Neural cell (in vitro differentiated cells): ENCODE results near the gene RBM33. TPM values are rescaled to one million over a fixed set of nuclear protein-coding genes. Genes with fewer than 3 reads are reported as not detected.

Experiments
- H2AFZ ChIP-seq: fragments of 200-600, 300-800 bp; sonication (generic), shearing (Covaris generic); 2 replicates; pipeline ENCODE4 v1.6.0; 2014; ENCODE audit warnings: low read depth, mild to moderate bottlenecking, antibody characterized with exemption, low read length, moderate library complexity
- H3F3A ChIP-seq: fragments of 200-600 bp; shearing (Covaris generic); 2 replicates; pipeline ENCODE4 v1.6.1; 2016; ENCODE audit warnings: mild to moderate bottlenecking, moderate library complexity, mixed read lengths, antibody characterized with exemption, low read length; ENCODE audit not compliant: insufficient read depth, poor library complexity, severe bottlenecking
- H3K27ac ChIP-seq: fragments of 200-600, 300-800 bp; sonication (generic), shearing (Covaris generic); 2 replicates; pipeline ENCODE4 v1.5.1; 2014; ENCODE audit warnings: mild to moderate bottlenecking, low read length, moderate library complexity
- H3K27me3 ChIP-seq: fragments of 300-800, 200-600 bp; sonication (generic), shearing (Covaris generic); 2 replicates; pipeline ENCODE4 v1.6.0; 2014; ENCODE audit warnings: mild to moderate bottlenecking, low read depth, low read length, moderate library complexity; ENCODE audit not compliant: insufficient read depth
- H3K36me3 ChIP-seq: fragments of 300-800, 200-600 bp; sonication (generic), shearing (Covaris generic); 2 replicates; pipeline ENCODE4 v1.5.1; 2014; ENCODE audit warnings: mild to moderate bottlenecking, antibody characterized with exemption, low read length, moderate library complexity; ENCODE audit not compliant: insufficient read depth
- H3K4me2 ChIP-seq: fragments of 300-800, 200-600 bp; sonication (generic), shearing (Covaris generic); 2 replicates; pipeline ENCODE4 v1.6.0; 2014; ENCODE audit warnings: mild to moderate bottlenecking, low read length
- H3K4me3 ChIP-seq: fragments of 300-800, 200-600 bp; sonication (generic), shearing (Covaris generic); 2 replicates; pipeline ENCODE4 v1.5.1; 2014; ENCODE audit warnings: mild to moderate bottlenecking, low read length, moderate library complexity
- H3K79me2 ChIP-seq: fragments of 200-600 bp; shearing (Covaris generic); replicated peaks from 2 replicates; pipeline ENCODE4 v1.6.0; 2014; ENCODE audit warnings: mild to moderate bottlenecking, low read length, moderate library complexity; ENCODE audit not compliant: insufficient read depth
- H3K9ac ChIP-seq: fragments of 300-800, 200-600 bp; sonication (generic), shearing (Covaris generic); 2 replicates; pipeline ENCODE4 v1.6.1; 2016; ENCODE audit warnings: mild to moderate bottlenecking, low read length, mixed read lengths
- H3K9me2 ChIP-seq: fragments of 200-600 bp; shearing (Covaris generic); 2 replicates; pipeline ENCODE4 v1.6.1; 2016; ENCODE audit warnings: mild to moderate bottlenecking, low read length, mixed read lengths; ENCODE audit not compliant: insufficient read depth
- H3K9me3 ChIP-seq: fragments of 200-600, 300-800 bp; sonication (generic), shearing (Covaris generic); 2 replicates; pipeline ENCODE4 v1.6.1; 2016; ENCODE audit warnings: mild to moderate bottlenecking, mixed run types, low read length, moderate library complexity, mixed read lengths
- H4K20me1 ChIP-seq: fragments of 200-600 bp; shearing (Covaris generic); 2 replicates; pipeline ENCODE4 v1.6.1; 2016; ENCODE audit warnings: mild to moderate bottlenecking, mixed run types; ENCODE audit not compliant: insufficient read depth
- EP300 ChIP-seq: fragments of 450-650 bp; conservative IDR thresholded peaks from 2 replicates; pipeline ENCODE4 v1.6.1; 2014; ENCODE audit warnings: antibody characterized with exemption, mild to moderate bottlenecking, moderate library complexity; ENCODE audit not compliant: poor library complexity, severe bottlenecking
- EZH2 ChIP-seq: fragments of 200-600, 300-800 bp; shearing (Covaris generic), sonication (generic); IDR thresholded peaks from 2 replicates; pipeline ENCODE4 v1.6.1; 2014; ENCODE audit warnings: antibody characterized with exemption, low read length, borderline replicate concordance, mild to moderate bottlenecking; ENCODE audit not compliant: insufficient read depth, poor library complexity, severe bottlenecking
- MXI1 ChIP-seq: fragments of 450-650 bp; conservative IDR thresholded peaks from 2 replicates; pipeline ENCODE4 v1.6.1; 2014; ENCODE audit warnings: antibody characterized with exemption, mild to moderate bottlenecking; ENCODE audit not compliant: poor library complexity, severe bottlenecking
- POLR2AphosphoS5 ChIP-seq: IDR thresholded peaks from 2 replicates; pipeline ENCODE4 v1.6.1; 2012
- RAD21 ChIP-seq: fragments of 450-650 bp; conservative IDR thresholded peaks from 2 replicates; pipeline ENCODE4 v1.6.1; 2014; ENCODE audit warnings: antibody characterized with exemption, mild to moderate bottlenecking, moderate library complexity
- SMC3 ChIP-seq: fragments of 450-650 bp; conservative IDR thresholded peaks from 2 replicates; pipeline ENCODE4 v1.6.1; 2014; ENCODE audit warnings: antibody characterized with exemption, mild to moderate bottlenecking, moderate library complexity; ENCODE audit not compliant: poor library complexity
- TAF1 ChIP-seq: IDR thresholded peaks from 2 replicates; pipeline ENCODE4 v1.6.1; 2012; ENCODE audit warnings: low read depth
- polyA plus RNA-seq: library from polyadenylated mRNA; depleted of rRNA; stranded (reverse); fragments of >200 nt; gene quantifications from 2 replicates; pipeline ENCODE4 v1.2.3, GENCODE V29; 2014
- TF ChIP-seq, protein P1 (sequence below): fragments of 450-650 bp; IDR thresholded peaks from 2 replicates; pipeline ENCODE4 v1.5.1; 2014; ENCODE audit warnings: antibody characterized with exemption, mild to moderate bottlenecking, moderate library complexity; ENCODE audit not compliant: poor library complexity, severe bottlenecking
- TF ChIP-seq, protein P2 (sequence below): IDR thresholded peaks from 2 replicates; pipeline ENCODE4 v1.6.1; 2012; ENCODE audit warnings: borderline replicate concordance

RBM33 gene
- polyA plus RNA-seq, 1 donor from 2014 or later: 53.2 TPM

DNA sequence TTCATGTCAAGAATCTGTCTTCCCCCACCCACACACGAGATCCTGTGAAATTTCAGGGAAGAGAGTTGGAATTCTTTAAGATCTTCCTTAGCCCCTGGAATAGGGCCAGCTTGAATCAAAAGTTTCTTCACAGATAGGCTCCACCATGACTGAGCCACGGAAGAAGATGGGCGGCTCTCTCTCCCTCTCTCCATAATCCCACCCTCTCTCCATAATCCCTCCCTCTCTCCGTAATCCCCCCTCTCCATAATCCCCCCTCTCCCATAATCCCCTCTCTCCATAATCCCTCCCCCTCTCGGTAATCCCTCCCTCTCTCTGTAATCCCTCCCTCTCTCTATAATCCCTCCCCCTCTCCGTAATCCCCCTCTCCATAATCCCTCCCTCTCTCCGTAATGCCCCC, 147.4 kb downstream of the RBM33 start:
- Histone ChIP-seq H3K4me2 (no peak overlapping the region), H3K36me3 (no peaks in the 10 kb centered on the region), H3K27me3 (peaks cover 20% of the 10 kb centered on the region), H4K20me1 (no peaks in the 10 kb centered on the region), H2AFZ (no peak overlapping the region), H3K9me2 (no peaks in the 10 kb centered on the region), H3K27ac (no peak overlapping the region), H3K79me2 (no peaks in the 10 kb centered on the region), H3K4me3 (no peak overlapping the region), H3K9ac (no peak overlapping the region), H3F3A (no peaks in the 10 kb centered on the region), H3K9me3 (no peaks in the 10 kb centered on the region)
- TF ChIP-seq, protein P1, sequence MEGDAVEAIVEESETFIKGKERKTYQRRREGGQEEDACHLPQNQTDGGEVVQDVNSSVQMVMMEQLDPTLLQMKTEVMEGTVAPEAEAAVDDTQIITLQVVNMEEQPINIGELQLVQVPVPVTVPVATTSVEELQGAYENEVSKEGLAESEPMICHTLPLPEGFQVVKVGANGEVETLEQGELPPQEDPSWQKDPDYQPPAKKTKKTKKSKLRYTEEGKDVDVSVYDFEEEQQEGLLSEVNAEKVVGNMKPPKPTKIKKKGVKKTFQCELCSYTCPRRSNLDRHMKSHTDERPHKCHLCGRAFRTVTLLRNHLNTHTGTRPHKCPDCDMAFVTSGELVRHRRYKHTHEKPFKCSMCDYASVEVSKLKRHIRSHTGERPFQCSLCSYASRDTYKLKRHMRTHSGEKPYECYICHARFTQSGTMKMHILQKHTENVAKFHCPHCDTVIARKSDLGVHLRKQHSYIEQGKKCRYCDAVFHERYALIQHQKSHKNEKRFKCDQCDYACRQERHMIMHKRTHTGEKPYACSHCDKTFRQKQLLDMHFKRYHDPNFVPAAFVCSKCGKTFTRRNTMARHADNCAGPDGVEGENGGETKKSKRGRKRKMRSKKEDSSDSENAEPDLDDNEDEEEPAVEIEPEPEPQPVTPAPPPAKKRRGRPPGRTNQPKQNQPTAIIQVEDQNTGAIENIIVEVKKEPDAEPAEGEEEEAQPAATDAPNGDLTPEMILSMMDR: no peak
- TF ChIP-seq TAF1 (no peak), RAD21 (no peak), SMC3 (no peak), POLR2AphosphoS5 (no peak), EP300 (no peak), EZH2 (no peak)
- TF ChIP-seq, protein P2, sequence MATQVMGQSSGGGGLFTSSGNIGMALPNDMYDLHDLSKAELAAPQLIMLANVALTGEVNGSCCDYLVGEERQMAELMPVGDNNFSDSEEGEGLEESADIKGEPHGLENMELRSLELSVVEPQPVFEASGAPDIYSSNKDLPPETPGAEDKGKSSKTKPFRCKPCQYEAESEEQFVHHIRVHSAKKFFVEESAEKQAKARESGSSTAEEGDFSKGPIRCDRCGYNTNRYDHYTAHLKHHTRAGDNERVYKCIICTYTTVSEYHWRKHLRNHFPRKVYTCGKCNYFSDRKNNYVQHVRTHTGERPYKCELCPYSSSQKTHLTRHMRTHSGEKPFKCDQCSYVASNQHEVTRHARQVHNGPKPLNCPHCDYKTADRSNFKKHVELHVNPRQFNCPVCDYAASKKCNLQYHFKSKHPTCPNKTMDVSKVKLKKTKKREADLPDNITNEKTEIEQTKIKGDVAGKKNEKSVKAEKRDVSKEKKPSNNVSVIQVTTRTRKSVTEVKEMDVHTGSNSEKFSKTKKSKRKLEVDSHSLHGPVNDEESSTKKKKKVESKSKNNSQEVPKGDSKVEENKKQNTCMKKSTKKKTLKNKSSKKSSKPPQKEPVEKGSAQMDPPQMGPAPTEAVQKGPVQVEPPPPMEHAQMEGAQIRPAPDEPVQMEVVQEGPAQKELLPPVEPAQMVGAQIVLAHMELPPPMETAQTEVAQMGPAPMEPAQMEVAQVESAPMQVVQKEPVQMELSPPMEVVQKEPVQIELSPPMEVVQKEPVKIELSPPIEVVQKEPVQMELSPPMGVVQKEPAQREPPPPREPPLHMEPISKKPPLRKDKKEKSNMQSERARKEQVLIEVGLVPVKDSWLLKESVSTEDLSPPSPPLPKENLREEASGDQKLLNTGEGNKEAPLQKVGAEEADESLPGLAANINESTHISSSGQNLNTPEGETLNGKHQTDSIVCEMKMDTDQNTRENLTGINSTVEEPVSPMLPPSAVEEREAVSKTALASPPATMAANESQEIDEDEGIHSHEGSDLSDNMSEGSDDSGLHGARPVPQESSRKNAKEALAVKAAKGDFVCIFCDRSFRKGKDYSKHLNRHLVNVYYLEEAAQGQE: no peak

DNA sequence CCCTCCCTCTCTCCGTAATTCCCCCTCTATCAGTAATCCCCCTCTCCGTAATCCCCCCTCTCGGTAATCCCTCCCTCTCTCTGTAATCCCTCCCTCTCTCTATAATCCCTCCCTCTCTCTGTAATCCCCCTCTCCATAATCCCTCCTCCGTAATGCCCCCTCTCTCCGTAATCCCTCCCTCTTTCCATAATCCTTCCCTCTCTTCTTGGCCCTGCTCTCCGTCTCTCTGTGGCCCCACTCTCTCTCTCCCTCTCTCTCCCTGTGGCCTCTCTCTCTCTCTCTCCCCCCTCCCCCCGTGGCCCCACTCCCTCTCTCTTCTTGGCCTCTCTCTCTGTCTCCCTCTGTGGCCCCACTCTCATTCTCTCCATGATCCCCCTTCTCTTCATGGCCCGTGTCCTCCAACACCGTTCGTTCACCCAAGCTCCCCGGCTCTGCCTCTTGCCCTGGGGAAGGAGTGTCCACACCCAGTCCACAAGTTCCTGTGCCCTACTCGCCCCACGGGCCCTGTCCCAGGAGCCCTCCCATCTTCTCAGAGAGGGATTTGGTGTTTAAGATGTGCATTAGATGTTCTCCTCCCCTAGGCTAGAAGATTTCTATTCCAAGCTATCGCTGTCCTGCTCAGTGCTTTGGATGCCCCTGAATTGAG, 148.0 kb downstream of the RBM33 start:
- Histone ChIP-seq H4K20me1 (no peaks in the 10 kb centered on the region), H3K9me3 (no peaks in the 10 kb centered on the region), H3K27ac (no peak overlapping the region), H2AFZ (no peak overlapping the region), H3K79me2 (no peaks in the 10 kb centered on the region), H3K36me3 (no peaks in the 10 kb centered on the region), H3K27me3 (peaks cover 17% of the 10 kb centered on the region), H3K4me3 (no peak overlapping the region), H3K9me2 (no peaks in the 10 kb centered on the region), H3F3A (no peaks in the 10 kb centered on the region), H3K4me2 (no peak overlapping the region), H3K9ac (no peak overlapping the region)
- TF ChIP-seq RAD21 (no peak), TAF1 (no peak)

DNA sequence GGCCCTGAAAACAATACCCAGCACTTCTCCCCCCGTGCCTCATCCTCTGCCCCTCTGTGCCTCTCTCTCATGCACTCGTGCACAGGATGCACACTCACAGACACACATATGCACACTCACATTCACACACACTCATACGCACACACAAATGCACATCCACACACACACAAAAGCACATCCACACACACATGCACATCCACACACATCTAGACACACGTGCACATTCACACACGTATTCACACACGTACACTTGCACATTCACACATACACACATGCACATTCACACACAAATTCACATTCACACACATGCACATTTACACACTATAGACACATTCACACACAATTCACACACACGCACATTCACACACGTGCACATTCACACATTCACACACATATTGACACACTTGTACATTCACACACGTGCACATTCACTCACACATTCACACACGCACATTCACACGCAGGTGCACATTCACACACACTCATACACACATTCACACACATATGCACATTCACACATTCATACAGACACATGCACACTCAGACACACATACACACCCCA, 148.6 kb downstream of the RBM33 start:
- H3K9me3 ChIP-seq: no peaks in the 10 kb centered on the region
- peaks cover 10% of the 10 kb centered on the region for H3K27me3 ChIP-seq
- no peak overlapping the region for H3K4me3 ChIP-seq
- no peaks in the 10 kb centered on the region for H3K9me2 ChIP-seq
- no peaks in the 10 kb centered on the region for H3K36me3 ChIP-seq
- no peak overlapping the region for H3K9ac ChIP-seq
- no peak for TF ChIP-seq TAF1
- no peak for TF ChIP-seq EZH2
- TF ChIP-seq EP300: no peak
- TF ChIP-seq, protein P2: no peak
- no peak for TF ChIP-seq SMC3
- no peak for TF ChIP-seq RAD21
- TF ChIP-seq, protein P1: no peak
- TF ChIP-seq MXI1: no peak
- no peak for TF ChIP-seq POLR2AphosphoS5
- no peaks in the 10 kb centered on the region for H4K20me1 ChIP-seq
- no peak overlapping the region for H3K4me2 ChIP-seq
- H3F3A ChIP-seq: no peaks in the 10 kb centered on the region
- no peak overlapping the region for H3K27ac ChIP-seq
- H3K79me2 ChIP-seq: no peaks in the 10 kb centered on the region
- no peak overlapping the region for H2AFZ ChIP-seq
